Astrocyte of the cerebellum (primary cell): ENCODE data around the gene DNAAF2.
"Not testable (repeated sequence)": the region's sequence is repeated elsewhere in the genome, so short reads cannot be mapped to it uniquely, and the experiment has no call there.

ENCODE experiments used
- DNase-seq: peaks from one replicate; pipeline ENCODE4 v3.0.0-alpha.2; 2011; ENCODE audit warnings: low read depth
- H3K4me3 ChIP-seq: 2 replicates; pipeline ENCODE4 v1.5.1; 2011; ENCODE audit warnings: mild to moderate bottlenecking, low read depth, low read length, moderate library complexity
- in situ Hi-C: cut with HindIII; loops from 2 replicates; pipeline ENCODE4 v1.10.0; 2017; ENCODE audit warnings: low sequenced_read_pairs
- TF ChIP-seq, protein P1 (sequence below): IDR thresholded peaks from 2 replicates; pipeline ENCODE4 v1.5.1; 2012; ENCODE audit warnings: low read length, low read depth, moderate library complexity, mild to moderate bottlenecking; ENCODE audit errors: missing control alignments

The DNAAF2 gene

DNA sequence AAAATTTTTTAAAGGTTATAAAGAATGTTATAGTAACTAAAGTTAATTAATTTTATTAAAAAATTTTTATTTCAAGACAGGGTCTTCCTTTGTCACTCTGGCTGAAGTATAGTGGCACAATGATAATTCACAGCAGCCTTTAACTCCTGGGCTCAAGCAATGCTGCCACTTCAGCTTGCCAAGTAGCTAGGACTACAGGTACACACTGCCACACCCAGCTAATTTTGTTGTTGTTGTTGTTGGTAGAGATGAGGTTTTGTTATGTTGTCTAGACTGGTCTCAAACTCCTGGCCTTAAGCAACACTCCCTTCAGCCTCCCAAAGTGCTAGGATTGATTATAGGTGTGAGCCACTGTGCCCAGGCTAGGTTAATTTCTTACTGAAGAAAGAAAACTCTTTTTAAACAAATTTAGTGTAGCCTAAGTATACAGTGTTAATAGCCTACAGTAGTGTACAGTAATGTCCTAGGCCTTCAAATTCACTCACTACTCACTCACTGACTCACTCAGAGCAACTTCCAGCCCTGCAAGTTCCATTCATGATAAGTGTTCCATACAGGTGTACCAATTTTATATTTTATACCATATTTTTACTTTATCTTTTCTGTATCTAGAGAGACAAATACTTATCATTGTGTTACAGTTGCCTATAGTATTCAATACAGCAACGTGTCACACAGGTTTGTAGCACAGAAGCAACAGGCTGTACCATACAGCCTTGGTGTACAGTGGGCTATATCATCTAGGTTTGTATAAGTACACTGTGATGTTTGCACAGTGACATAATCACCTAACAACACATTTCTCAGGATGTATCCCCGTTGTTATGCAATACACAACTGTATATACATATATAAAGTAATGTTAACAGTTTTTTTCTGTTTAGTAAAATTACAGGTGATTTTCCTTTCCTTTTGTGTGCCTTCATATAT, 24.7 kb upstream of the DNAAF2 start:
- TF ChIP-seq, protein P1, sequence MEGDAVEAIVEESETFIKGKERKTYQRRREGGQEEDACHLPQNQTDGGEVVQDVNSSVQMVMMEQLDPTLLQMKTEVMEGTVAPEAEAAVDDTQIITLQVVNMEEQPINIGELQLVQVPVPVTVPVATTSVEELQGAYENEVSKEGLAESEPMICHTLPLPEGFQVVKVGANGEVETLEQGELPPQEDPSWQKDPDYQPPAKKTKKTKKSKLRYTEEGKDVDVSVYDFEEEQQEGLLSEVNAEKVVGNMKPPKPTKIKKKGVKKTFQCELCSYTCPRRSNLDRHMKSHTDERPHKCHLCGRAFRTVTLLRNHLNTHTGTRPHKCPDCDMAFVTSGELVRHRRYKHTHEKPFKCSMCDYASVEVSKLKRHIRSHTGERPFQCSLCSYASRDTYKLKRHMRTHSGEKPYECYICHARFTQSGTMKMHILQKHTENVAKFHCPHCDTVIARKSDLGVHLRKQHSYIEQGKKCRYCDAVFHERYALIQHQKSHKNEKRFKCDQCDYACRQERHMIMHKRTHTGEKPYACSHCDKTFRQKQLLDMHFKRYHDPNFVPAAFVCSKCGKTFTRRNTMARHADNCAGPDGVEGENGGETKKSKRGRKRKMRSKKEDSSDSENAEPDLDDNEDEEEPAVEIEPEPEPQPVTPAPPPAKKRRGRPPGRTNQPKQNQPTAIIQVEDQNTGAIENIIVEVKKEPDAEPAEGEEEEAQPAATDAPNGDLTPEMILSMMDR, result no peak
- DNase-seq, result no peak
- in situ Hi-C loops, result no loop called here
- no peak overlapping the region for H3K4me3 ChIP-seq

DNA sequence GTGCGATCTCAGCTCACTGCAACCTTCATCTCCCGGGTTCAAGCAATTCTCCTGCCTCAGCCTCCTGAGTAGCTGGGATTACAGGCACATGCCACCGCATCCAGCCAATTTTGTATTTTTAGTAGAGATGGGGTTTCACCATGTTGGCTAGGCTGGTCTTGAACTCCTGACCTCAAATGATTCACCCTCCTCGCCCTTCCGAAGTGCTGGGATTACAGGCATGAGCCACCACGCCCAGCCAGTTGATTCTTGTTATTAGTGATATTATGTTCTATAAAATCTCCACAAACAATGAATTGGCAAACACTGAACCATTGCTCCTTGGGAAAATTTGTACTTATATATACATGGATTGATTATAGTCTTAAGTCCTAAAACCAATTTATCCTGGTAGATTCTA, 22.5 kb upstream of the DNAAF2 start:
- in situ Hi-C loops, result not testable (repeated sequence)

DNA sequence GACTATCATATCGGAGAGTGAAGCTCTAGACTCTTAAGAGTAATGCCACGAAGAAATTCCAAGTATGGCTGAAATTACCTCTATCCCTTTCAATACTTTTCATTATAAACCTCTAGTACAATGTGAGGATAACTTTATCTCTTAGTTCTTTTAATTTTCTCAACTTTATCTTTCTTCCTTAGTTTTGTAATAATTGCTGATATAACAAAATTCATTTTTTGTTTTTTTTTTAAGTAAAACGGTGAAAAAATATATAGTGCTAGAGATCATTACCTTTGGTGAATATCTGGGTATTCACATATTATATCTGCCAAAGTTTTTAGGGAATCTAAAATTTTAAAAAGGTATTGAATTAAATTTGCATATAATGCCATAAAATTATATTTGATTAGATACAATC, 19.5 kb upstream of the DNAAF2 start:
- TF ChIP-seq, protein P1, result no peak
- H3K4me3 ChIP-seq, result no peak overlapping the region
- in situ Hi-C loops, result no loop called here
- DNase-seq, result no peak

More for the DNA sequence above, 22.5 kb upstream of the DNAAF2 start:
- DNase-seq, H3K4me3 ChIP-seq: not testable (repeated sequence)

DNA sequence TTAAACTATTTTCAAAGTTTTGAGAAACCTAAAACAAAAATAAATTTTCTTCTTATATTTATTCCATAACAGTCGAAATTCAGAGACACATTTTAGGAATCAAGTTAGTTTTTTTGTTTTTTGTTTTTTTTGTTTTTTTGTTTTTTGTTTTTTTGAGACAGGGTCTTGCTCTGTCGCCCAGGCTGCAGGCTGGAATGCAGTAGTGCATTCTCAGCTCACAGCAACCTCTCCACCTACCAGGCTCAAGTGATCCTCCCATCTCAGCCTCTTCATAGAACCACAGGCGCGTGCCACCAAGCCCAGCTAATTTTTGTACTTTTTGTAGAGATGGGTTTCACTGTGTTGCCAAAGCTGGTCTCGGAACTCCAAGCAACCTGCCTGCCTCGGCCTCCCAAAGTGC, 18.5 kb upstream of the DNAAF2 start:
- TF ChIP-seq, protein P1, result no peak
- H3K4me3 ChIP-seq, result no peak overlapping the region
- in situ Hi-C loops, result no loop called here
- no peak for DNase-seq

DNA sequence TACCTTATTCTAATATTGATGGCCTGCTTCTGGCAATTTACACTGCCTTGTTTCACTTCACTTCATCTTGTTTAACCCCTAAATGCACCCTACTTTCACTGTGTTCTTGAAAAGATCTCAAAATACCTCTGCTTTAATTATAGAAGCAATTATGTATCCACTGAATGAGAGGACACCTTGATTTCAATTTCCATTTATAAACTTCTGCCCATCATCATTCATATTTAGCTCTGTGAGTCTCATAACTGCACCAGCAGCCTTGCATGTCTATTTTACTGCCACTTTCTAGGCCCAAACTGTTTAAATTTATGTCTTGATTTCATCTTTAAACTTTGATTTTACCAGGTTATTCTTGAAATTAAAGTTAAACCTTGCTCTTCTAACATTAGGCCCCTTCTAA, 7.1 kb upstream of the DNAAF2 start:
- DNase-seq, result no peak
- H3K4me3 ChIP-seq, result no peak overlapping the region
- in situ Hi-C loops, result no loop called here
- TF ChIP-seq, protein P1, result no peak

DNA sequence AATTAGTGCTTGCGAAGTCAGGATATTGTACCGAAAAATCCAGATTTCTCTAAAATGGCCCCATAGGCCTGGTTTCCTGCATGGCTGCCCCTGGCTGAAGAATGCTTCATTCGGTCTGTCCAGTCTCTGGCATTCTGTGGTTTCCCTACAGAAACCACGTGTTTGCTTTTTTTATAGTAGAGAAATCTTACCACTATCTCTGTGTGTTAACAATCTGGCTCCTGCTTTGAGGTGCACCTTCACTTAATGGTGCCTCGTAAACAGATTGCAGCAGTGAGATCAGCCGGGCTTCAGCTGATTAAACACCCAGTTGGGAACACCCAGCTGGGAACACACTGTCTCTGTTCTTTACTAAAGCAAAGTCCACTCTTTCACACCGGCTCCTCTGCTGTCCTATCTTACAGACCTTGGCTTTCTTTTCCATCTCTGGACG, 6.7 kb upstream of the DNAAF2 start:
- DNase-seq, result no peak
- H3K4me3 ChIP-seq, result no peak overlapping the region
- TF ChIP-seq, protein P1, result no peak
- in situ Hi-C loops, result no loop called here
